ENCODE data around the gene GUK1. TPM values are rescaled to one million over a fixed set of nuclear protein-coding genes. Genes with fewer than 3 reads are reported as not detected.
"Not testable (repeated sequence)": the region's sequence is repeated elsewhere in the genome, so short reads cannot be mapped to it uniquely, and the experiment has no call there.

The GUK1 gene
- total RNA-seq, 1 donor from 2014 or later = 235 TPM

GRCh38 chr1:228104526-228105269 lies 35.4 kb upstream of the GUK1 start:
- DNase-seq (ENCODE audit: low spot score) = no peak

- DNase-seq (ENCODE audit: low spot score) = no peak
Measured at GRCh38 chr1:228105270-228105995, 34.6 kb upstream of the GUK1 start.

GRCh38 chr1:228105996-228106799 lies 33.9 kb upstream of the GUK1 start:
- DNase-seq (ENCODE audit: low spot score) = no peak

- no peak for DNase-seq (ENCODE audit: low spot score)
Measured at GRCh38 chr1:228106800-228107054, 33.4 kb upstream of the GUK1 start.

GRCh38 chr1:228107636-228108035 lies 32.4 kb upstream of the GUK1 start:
- DNase-seq (ENCODE audit: low spot score) = no peak

GRCh38 chr1:228108055-228108690 lies 31.9 kb upstream of the GUK1 start:
- DNase-seq (ENCODE audit: low spot score) = no peak

- no peak for DNase-seq (ENCODE audit: low spot score)
Measured at GRCh38 chr1:228108742-228109072, 31.4 kb upstream of the GUK1 start.

GRCh38 chr1:228109073-228109961 lies 30.8 kb upstream of the GUK1 start, which contains the start of gene MRPL55:
Gene MRPL55, minus strand, starts transcription at chr1:228109299. Its CDS starts 1,039 bp downstream, at chr1:228108260.
- peak; percentile 99 for DNase-seq (ENCODE audit: low spot score)

GRCh38 chr1:228109962-228110488 lies 30.1 kb upstream of the GUK1 start:
- no peak for DNase-seq (ENCODE audit: low spot score)

GRCh38 chr1:228110556-228110955 lies 29.5 kb upstream of the GUK1 start:
- DNase-seq (ENCODE audit: low spot score) = no peak

- not testable (repeated sequence) for DNase-seq (ENCODE audit: low spot score)
Measured at GRCh38 chr1:228111315-228111714, 28.8 kb upstream of the GUK1 start.

GRCh38 chr1:228112167-228112566 lies 27.9 kb upstream of the GUK1 start:
- no peak for DNase-seq (ENCODE audit: low spot score)

GRCh38 chr1:228112617-228113016 lies 27.5 kb upstream of the GUK1 start:
- no peak for DNase-seq (ENCODE audit: low spot score)

- DNase-seq (ENCODE audit: low spot score) = no peak
Measured at GRCh38 chr1:228114827-228115226, 25.3 kb upstream of the GUK1 start.

- DNase-seq (ENCODE audit: low spot score) = no peak
Measured at GRCh38 chr1:228117335-228117734, 22.7 kb upstream of the GUK1 start.

- no peak for DNase-seq (ENCODE audit: low spot score)
Measured at GRCh38 chr1:228118040-228118439, 22.0 kb upstream of the GUK1 start.

GRCh38 chr1:228120351-228120750 lies 19.7 kb upstream of the GUK1 start:
- DNase-seq (ENCODE audit: low spot score) = no peak

GRCh38 chr1:228120857-228121489 lies 19.1 kb upstream of the GUK1 start:
- DNase-seq (ENCODE audit: low spot score) = no peak

GRCh38 chr1:228122921-228123441 lies 17.1 kb upstream of the GUK1 start:
- no peak for DNase-seq (ENCODE audit: low spot score)

- no peak for DNase-seq (ENCODE audit: low spot score)
Measured at GRCh38 chr1:228123505-228123904, 16.6 kb upstream of the GUK1 start.
